GM21825 (cell line): ENCODE measurements around the gene CEP68.

Source experiments
- ATAC-seq: cut with Tn5 transposase; IDR thresholded peaks from one replicate; pipeline ENCODE4 v1.9.1; 2021; ENCODE audit warnings: mild to moderate bottlenecking, moderate library complexity; ENCODE audit not compliant: unreplicated experiment

Gene CEP68

DNA sequence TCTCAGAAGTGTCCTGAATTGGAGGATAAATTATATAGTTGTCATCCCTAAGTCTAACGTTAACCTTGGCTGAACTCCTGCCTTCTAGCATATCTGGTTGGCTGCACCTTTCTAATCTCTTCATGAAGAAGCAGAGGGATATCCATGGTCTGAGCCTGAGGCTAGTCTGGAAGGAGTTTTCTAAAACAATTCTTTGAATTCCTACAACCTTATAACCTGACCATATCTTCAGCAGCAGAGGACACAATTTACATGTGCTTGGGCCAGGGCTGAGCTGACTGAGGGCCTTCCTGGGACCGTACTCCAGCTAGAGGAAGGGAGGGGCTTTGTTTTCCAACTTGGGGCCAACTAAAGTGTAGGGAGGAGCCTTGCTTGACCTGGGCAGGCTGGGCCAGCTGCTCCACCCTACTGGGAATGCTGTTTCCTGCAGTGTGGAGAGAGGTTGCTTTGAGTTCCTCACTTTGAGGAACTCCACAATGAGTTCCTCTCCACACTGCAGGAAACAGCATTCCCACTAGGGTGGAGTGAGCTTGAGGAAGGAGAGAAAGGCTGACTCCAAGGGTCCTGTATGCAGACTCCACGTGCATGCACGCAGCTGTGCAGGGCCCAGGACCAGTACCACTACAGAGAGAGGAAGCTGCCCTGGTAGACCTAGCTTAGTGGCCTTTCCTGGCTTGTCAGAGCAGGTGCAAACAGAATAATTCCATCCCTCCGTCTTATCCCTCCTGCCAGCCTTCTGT is 19.6 kb downstream of the CEP68 start:
- no peak for ATAC-seq

DNA sequence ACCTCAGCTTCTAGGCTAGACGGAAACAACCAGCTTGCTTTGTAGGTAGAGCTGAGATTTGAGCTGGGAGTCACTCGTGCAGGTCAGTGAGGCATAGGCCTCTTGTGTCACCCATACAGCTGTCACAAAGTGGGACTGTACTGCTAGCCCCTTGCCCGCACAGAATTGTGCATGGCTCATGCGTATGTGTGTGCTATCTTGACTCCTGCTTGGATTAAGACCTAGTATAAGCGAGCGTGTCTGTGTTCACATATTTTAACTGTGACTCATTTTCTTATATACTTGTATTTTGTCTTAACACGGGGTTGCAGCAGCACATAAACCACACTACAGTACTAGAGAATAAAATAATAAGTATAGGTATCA is 20.1 kb downstream of the CEP68 start:
- no peak for ATAC-seq

DNA sequence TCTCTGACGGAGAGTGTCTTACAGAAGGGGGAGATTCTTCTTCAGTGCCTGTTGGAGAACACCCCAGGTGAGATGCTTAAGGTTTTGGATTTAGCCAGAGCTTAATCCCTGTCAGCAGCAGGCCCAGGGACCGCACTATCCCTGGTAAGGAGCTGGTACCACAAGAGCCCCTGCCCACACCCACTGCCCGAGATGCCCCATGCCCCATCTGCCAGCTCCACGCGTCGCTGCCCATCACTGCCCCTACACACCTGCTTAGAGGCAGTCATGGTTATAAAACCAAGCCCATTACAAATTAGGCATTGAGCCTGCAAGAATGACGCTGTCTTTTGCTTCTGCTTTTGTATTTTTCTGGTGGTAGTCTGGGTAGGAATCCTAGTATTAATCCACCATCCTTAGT is 21.7 kb downstream of the CEP68 start:
- no peak for ATAC-seq

DNA sequence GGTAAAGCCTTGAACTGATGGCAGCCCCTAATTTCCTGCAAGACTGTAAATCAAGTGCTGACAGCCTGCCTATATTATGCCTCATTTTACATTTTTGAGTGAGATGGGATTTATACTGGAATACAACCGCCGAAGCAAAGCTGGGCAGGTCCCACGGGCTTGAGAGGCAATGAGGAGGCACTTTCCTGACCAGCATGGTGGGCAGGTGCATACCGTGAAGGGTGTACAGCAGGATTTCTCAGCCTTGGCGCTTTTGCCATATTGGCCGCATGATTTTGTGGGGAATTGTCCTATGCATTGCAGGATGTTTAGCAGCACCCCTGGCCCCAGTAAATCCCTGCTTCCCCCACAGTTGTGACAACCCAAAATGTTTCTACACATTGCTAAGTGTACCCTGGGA is 22.8 kb downstream of the CEP68 start:
- ATAC-seq: no peak

DNA sequence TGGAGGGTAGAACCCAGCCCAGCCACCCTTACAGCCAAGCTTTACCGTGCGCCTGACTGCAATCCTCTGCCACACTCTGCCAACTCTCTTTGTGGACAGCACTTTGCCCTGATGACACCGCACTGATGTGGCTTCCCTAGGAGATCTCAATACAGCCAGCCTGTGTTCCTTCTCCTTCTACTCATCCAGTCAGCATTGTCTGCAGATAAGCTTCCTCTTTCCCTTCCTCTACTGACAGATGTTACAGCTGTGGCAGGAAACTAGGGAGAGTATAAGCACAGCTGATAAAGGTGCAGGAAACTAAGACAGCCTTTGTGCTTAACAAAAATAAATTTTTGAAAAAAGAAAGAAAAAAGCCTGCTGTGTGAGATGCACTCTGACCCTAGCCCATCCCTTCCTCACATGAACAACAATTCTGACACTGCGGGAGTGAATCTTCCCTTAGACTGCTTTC is 25.0 kb downstream of the CEP68 start:
- ATAC-seq: no peak

DNA sequence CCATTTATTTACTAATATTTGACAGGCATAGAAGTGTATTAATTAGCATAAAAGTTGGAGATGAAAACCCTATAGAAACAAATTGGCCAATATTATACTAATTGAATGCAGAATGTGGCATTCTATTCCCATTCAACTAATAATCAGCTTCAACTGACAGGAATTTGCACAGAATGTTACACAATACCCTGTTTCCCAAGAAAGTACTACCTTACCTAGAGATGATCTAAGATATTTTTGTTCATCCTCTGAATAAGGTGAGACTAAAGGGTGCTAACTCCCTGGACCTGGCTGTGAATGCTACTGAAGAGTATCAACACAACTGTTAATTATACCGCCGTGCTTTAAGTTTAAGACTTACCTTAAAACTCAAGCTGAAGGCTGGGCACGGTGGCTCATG is 28.9 kb downstream of the CEP68 start:
- no peak for ATAC-seq

DNA sequence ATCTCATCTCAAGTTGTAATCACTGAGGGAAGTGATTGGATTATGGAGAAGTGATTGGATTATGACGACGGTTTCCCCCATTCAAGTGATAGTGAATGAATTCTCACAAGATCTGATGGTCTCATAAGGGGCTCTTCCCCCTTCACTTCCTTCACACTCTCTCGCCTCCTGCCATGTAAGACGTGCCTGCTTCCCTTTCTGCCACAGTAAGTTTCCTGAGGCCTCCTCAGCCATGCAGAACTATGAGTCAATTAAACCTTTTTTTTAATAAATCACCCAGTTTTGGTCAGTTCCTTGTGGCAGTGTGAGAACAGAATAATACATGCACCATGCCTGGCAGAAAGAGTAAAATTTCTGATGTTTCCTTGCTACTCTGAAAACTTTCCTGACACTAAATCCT is 36.6 kb downstream of the CEP68 start:
- no peak for ATAC-seq

DNA sequence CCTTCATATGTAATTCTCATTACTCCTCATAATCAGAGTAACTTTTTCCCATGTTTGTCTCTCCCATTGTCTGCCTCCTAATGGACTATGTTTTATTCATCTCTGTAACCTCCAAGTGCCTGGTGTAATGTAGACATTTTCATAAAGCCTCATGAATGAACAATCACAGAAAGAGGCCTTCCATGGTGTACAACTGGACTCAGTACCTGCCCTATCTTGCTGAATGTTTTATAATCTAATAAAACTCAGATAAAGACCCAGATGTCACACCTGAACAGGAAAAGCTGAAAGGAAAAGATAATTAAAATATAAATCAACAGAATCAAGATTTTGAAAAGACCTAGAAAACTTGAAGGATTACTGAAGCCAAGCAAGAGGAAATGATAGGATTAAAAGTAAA is 37.0 kb downstream of the CEP68 start:
- ATAC-seq: no peak

DNA sequence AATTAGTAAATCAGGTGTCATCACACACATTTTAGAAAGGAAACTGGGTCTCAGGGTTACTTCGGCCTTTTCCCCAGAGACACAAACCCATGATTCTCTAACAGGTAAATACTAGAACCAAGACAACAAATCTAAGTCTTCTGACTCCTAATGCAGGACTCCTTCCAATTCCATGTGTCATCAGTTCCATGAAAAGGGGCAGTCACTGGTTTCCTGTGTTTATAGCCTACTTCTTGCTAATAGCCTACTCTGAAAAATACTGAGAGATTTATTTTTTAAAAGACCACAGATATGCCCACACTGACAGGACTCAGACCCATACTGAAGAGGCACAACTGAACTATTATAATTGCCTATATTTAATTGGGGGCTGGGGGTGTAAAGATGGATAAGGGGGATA is 40.7 kb downstream of the CEP68 start:
- no peak for ATAC-seq

DNA sequence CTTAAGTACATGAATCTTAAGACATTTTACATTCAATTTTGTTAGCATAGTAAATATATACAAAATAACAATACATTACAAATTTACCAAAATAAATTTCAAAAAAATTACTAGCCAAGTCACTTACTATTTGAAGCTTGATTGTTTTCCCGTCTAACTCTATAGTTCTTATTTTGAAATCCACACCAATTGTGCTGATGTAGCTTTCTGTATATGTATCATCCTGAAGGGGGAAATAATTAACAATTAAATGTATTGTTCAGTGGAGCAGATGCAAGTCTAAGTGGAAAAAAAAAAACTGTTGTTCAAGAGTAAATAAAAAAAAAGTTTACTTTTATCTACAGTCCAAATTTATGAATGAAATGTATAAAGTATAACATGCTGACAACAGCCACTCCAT is 41.6 kb downstream of the CEP68 start:
- no peak for ATAC-seq

DNA sequence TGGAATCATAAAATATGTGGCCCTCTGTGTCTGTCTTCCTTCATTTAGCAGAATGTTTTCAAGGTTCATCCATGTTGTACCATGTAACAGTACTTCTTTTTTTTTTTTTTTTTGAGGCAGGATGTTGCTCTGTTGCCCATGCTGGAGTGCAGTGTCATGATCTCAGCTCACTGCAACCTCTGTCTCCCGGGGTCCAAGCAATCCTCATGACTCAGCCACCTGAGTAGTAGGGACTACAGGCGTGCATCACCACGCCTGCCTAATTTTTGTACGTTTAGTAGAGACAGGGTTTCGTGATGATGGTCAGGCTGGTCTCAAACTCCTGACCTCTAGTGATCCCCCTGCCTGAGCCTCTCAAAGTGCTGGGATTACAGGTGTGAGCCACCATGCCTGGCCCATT is 42.5 kb downstream of the CEP68 start:
- no peak for ATAC-seq

DNA sequence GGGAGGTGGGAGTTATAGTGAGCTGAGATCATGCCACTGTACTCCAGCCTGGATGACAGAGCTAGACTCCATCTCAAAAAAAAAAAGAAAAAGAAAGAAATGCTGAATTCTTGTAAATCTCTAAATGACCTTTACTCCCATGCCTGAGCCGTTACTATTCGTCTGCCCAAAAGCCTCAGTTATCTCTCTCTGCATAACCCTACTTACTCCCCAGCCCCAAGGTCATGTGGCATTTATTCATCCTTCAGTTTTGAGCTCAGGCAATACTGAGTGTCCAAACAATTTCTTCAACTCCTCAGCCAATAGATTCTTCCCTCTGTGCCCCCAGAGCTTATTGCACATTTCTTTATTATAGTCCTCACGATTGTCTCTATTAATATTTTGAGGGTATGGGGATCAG is 44.9 kb downstream of the CEP68 start:
- ATAC-seq: no peak

DNA sequence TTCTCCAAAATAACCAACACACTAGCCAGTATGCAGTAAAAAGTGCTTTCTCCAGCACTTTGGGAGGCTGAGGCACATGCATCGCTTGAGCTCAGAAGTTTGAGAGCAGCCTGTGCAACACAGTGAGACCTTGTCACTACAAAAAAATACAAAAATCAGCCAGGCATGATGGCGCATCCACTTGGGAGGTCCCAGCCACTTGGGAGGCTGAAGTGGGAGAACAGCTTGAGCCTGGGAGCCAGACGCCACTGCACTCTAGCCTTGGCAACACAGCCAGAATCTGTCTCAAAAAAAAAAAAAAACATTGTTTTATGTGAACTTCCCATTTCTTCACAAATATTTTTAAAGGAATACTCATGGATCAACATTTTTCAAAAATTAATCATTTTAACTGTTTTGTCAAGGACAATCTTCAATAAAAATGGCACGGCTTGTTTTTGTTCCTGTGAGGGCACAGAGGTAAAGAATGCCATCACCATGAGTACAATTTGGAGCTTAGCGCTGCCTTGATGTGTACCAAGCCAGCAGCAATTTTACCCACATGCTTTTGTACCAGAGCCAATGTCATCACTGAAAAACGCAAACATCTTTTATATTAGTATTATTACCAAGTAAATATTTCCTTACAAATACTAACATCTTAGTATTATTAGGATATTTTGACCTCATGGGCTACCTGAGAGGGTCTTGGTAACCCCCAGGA is 46.9 kb downstream of the CEP68 start:
- no peak for ATAC-seq

DNA sequence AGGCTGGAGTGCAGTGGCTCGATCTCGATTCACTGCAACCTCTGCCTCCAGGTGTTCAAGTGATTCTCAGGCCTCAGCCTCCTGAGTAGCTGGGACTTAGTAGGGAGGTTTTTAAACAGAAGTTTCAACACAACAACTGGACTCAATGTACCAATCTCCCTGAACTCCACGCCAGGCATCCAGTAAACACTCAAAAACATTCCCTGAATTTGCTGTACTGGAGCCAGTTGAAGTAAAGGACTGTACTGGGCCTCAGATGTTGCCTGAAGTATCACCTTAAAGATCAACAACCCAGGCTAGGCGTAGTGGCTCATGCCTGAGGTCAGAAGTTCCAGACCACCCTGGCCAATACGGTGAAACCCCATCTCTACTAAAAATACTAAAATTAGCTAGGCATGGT is 51.3 kb downstream of the CEP68 start:
- ATAC-seq: no peak

DNA sequence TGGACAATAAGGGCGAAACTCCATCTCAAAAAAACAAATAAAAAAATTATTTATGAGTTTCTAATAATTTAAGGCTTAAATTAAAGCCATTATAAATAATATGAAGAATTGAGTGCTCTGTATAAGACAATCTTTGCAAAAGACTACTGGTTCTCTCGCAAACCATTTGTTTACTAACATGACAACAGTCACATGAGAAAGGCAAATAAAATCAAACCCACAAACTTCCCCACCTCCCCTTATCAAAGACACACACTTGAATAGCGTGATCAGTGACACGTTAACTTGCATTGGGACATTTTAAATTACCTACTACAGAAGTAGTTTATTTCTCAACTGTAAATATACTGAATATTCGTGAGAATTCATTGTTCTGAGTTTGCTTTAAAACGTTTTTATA is 52.6 kb downstream of the CEP68 start:
- ATAC-seq: no peak

DNA sequence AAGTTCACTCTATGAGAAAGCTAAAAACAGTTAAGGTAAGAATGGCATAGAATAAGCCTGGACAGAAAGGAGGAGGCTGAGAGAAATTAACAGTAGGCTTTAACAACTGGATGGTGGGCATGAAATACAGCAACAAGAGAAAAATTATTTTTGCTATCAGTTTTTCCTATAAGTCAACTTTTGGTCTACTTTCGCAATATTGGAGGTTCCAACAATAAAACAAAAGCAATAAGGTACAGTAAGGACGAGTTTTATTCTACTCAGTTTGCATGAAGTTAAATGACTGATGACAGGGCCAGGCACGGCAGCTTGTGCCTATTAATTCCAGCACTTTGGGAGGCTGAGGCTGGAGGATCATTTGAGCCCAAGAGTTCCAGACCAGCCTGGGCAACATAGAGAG is 56.4 kb downstream of the CEP68 start:
- ATAC-seq: no peak

DNA sequence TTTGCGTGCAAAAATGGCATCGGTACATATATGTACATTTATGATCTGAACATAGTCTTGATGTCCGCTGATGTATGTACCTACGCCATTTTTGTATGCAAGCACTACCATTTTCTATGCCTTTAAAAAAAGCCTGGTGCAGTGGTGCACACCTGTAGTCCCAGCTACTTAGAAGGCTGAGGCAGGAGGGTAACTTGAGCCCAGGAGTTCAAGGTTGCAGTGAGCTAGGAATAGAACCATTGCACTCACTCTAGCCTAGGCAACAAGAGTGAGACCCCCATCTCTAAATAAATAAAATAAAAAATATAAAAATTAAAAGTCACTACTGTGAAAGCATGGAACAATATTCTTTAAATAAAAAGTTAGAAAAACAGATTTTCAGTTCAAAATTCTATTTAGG is 57.0 kb downstream of the CEP68 start:
- no peak for ATAC-seq

DNA sequence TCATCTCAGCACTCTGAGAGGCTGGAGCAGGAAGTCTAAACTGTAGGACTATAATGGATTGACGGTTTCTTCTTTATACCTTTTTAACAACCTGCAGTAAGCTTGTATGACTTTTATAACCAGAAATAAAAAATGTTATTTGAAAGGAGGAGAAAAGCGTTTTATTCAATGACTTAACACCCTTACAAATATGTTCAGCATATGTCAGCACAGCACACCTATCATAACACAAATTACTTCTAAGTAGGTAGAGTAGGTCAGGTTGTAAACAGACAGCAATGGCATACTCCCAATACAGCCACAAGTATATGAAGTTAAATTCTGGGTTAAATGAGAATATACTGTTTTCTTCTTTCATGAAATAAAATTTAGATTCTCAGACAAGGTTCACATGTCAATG is 57.6 kb downstream of the CEP68 start:
- no peak for ATAC-seq

DNA sequence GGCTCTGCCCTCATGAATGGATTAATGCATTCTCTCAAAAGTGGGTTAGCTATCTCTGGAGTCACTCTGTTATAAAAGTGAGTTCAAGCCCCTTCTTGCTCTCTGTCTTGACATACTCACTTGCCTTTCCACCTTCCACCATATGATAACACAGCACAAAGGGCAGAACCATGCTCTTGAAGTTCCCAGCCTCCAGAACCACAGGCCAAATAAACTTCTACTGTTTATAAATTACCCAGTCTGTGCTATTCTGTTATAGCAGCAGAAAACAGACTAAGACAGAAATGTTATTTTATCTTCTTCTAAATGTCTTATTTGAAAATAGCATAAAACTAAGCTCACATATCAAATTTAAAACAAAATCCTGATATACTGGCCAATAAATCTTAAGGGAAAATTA is 58.7 kb downstream of the CEP68 start:
- no peak for ATAC-seq

DNA sequence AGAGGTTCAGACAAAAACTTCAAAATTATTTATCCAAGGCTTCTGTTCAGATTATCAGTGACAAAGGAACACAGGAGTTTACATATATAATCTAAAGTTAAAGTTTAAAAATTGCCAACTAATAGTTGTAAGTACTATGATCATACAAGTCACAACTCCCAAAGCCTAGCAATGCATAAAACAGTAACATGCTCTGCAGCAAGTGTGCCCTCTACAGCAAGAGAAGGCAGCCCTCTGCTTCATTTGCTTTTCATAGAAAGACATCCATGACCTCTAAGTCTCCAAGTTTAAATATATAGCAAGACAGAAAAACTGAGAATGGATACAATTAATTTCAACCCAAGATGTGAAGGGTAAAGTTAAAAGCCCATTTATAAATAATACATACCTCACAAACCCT is 60.4 kb downstream of the CEP68 start:
- no peak for ATAC-seq

DNA sequence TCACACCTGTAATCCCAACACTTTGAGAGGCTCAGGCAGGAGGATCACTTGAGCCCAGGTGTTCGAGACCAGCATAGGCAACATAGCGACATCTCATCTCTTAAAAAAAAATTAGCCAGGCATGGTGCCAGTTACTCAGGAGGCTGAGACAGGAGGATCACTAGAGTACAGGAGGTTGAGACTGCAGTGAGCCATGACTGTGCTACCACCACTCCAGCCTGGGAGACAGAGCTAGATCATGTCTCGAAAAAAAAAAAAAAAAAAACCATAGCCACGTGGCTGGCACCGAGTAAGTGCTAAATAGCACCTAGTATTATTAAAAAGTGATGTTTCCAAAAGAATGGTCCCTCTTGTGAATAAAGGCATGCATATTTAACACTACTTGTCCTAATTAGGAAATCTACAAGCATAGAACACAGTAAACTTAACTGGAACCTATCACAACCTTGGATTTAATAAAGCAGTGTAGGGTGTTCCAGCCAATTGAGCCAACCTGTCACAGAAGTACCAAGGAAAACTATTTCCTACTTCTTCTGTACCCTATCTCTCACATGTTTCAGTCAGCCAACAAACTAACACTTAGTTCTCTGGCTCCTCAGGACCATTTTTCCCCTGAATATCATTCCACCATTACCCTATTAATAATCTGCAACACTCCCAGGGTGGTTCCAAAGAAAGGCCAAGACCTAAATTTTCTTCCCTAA is 64.9 kb downstream of the CEP68 start:
- no peak for ATAC-seq

DNA sequence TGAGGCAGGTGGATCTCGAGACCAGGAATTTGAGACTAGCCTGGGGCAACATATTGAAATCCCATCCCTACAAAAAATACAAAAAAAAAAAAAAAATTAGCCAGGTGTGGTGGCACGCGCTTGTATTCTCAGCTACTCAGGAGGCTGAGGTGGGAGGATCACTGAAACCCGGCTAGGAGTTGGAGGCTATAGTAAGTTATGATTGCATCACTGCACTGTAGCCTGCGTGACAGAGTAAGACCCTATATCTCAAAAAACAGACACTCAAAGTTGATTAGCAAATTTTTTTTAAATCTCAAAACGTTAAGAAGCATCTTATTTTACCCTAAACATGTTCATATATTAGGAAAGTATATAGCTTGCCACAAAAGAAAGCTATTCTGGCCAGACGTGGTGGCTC is 66.1 kb downstream of the CEP68 start:
- no peak for ATAC-seq
